Measurements from ENCODE around the gene ULK2. TPM values are rescaled to one million over a fixed set of nuclear protein-coding genes. Genes with fewer than 3 reads are reported as not detected.

ULK2 gene
- total RNA-seq, 2 donors from 2014 or later = 3.5 to 7.0 TPM

DNA sequence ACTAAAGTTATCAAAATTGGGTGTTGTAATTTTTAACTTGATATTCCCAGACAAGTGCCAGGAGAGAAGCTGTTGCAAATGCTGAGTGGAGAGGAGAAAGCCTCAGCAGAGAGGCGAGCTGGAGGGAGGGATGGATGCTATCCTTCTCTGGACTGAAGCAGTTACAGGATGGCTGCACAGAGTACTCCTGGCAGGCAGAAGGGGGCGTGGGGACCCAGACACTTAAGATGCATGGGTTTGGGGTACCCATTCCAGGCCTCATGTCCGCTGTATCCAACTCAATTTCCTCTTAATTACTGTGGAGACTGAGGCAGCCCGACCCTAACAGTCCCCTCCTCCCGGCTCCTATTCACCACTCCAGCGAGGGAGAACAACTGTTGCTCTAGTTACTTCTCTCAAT is 94.2 kb downstream of the ULK2 start:
- TF ChIP-seq, protein P1, sequence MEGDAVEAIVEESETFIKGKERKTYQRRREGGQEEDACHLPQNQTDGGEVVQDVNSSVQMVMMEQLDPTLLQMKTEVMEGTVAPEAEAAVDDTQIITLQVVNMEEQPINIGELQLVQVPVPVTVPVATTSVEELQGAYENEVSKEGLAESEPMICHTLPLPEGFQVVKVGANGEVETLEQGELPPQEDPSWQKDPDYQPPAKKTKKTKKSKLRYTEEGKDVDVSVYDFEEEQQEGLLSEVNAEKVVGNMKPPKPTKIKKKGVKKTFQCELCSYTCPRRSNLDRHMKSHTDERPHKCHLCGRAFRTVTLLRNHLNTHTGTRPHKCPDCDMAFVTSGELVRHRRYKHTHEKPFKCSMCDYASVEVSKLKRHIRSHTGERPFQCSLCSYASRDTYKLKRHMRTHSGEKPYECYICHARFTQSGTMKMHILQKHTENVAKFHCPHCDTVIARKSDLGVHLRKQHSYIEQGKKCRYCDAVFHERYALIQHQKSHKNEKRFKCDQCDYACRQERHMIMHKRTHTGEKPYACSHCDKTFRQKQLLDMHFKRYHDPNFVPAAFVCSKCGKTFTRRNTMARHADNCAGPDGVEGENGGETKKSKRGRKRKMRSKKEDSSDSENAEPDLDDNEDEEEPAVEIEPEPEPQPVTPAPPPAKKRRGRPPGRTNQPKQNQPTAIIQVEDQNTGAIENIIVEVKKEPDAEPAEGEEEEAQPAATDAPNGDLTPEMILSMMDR (IDR thresholded peaks at IDR 0.05) = no peak
- Histone ChIP-seq H3K9ac (ENCODE audit: low read depth in 2 of 2, low read length in 2 of 2) (no peak overlapping the region), H3K4me1 (no peaks in the 10 kb centered on the region), H3K27ac (no peak overlapping the region), H3K36me3 (no peaks in the 10 kb centered on the region), H3K4me3 (no peak overlapping the region), H3K27me3 (no peaks in the 10 kb centered on the region), H3K9me3 (no peaks in the 10 kb centered on the region)
- intact Hi-C loops (cut with DNase I) = no loop called here
- no peak for DNase-seq

DNA sequence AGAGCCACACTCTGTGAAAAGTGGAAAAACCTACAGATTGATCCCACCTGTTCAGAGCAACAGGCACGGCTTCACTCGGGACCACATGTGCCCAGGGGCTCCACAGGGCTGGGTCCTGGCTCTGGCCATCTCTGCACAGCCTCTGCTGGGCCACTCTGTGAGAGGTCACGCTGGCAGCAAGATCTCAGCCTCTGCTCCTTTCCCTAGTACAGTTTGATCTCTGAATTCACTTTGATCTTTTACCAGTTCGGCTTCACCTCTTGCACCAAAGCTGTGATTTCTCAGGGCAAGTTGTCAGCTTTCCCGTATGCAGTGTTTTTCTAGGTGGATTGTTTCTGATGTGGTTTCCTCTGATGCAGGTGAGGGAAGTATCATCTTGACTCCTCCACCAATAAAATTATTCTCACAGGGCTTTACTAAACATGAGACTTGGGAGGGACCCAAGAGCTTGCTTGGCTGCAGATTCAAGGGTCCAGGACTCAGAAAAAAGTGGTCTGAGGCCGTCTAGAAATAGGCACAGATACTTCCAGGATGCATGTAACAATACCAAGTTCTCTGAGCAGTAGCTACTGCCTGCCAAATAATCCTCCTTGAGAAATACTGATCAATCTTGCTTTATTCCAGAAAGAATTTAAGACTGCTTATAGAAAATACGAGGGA is 95.6 kb downstream of the ULK2 start:
- no peak overlapping the region for H3K9ac ChIP-seq (ENCODE audit: low read depth in 2 of 2, low read length in 2 of 2)
- no peak for DNase-seq
- H3K4me1 ChIP-seq = no peaks in the 10 kb centered on the region
- no peaks in the 10 kb centered on the region for H3K27me3 ChIP-seq
- TF ChIP-seq, protein P1 (IDR thresholded peaks at IDR 0.05) = no peak
- H3K9me3 ChIP-seq = no peaks in the 10 kb centered on the region
- H3K27ac ChIP-seq = no peak overlapping the region
- no peak overlapping the region for H3K4me3 ChIP-seq
- no peaks in the 10 kb centered on the region for H3K36me3 ChIP-seq
- intact Hi-C loops (cut with DNase I) = no loop called here

DNA sequence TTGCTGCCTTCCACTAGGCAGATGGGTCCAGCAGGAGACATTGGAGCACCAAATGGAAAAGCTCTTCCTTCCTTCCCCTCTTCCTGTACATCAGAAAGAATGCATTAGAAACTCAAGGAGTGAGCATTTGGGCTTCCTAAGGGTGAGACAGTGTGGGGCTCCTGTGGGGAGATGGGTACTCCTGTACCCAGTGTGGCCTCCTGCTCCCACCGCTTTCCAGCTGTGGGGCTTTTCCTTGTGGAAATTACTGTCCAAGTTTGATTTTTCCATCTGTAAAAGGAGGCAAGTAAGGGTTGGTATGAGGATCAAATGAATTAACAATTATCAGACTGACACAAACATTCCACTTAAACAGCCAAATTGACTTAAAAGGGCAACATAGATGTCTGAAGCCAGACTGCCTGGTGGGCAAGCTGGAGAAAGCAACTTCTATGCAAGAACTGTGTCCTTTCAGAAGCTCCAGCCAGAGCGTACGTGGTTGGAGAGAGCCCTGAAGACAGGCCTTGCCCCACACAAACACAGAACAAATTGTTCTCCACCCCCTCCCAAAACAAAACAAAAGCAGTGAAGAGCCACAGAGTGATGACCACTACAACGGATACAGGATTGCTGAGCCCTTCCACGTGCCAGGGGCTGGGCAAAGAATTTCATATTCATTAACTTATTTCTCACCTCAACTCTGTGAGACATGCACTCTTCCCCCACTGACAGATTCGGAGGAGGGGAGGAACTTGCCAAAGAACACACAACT is 96.6 kb downstream of the ULK2 start:
- intact Hi-C loops (cut with DNase I) = no loop called here
- H3K9ac ChIP-seq (ENCODE audit: low read depth in 2 of 2, low read length in 2 of 2) = no peak overlapping the region
- TF ChIP-seq, protein P1 (IDR thresholded peaks at IDR 0.05) = no peak
- no peaks in the 10 kb centered on the region for H3K36me3 ChIP-seq
- no peak for DNase-seq
- H3K4me3 ChIP-seq = no peak overlapping the region
- no peaks in the 10 kb centered on the region for H3K27me3 ChIP-seq
- no peak overlapping the region for H3K27ac ChIP-seq
- H3K4me1 ChIP-seq = no peaks in the 10 kb centered on the region
- no peaks in the 10 kb centered on the region for H3K9me3 ChIP-seq

DNA sequence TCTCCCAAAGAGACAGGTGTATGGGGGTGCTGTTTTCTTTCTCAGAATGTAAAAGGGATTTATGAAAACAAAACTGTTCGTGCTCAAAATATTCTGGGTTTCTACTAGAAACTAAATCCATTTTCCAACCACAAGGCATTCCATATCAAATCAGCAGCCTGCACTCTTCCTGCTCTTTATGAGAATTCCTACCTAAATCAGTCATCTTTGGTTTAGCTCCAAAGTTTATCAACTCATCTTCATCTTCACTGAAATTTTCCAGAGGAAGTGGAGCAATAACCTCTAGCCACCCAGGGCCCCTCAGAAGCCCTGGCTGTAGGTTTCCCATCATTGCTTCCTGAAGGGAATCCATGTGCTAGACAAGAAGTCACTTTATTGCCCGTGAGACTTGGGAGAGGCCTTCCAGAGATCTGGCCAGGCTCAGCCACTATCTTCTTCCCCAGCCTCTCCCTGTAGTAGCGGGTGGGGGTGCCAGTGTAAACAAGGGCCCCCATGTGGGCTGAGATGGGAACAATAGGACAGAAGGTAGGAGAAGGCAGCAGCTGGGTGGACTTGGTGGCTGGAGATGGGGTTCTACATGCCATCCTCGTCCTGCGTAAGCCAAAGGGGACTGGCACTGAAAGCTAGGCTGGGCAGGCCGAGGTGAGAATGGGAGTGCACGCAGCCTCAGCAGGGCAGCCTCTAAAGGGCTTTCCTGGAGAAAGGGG is 97.6 kb downstream of the ULK2 start:
- H3K4me3 ChIP-seq = no peak overlapping the region
- H3K36me3 ChIP-seq = no peaks in the 10 kb centered on the region
- TF ChIP-seq, protein P1 (IDR thresholded peaks at IDR 0.05) = no peak
- no peak overlapping the region for H3K27ac ChIP-seq
- H3K4me1 ChIP-seq = no peaks in the 10 kb centered on the region
- H3K27me3 ChIP-seq = no peaks in the 10 kb centered on the region
- intact Hi-C loops (cut with DNase I) = loop anchor here (10.0 kb wide), 1 partner anchor 405 kb away; the partner anchor contains the start of gene B9D1
- H3K9ac ChIP-seq (ENCODE audit: low read depth in 2 of 2, low read length in 2 of 2) = no peak overlapping the region
- no peak for DNase-seq
- H3K9me3 ChIP-seq = no peaks in the 10 kb centered on the region

DNA sequence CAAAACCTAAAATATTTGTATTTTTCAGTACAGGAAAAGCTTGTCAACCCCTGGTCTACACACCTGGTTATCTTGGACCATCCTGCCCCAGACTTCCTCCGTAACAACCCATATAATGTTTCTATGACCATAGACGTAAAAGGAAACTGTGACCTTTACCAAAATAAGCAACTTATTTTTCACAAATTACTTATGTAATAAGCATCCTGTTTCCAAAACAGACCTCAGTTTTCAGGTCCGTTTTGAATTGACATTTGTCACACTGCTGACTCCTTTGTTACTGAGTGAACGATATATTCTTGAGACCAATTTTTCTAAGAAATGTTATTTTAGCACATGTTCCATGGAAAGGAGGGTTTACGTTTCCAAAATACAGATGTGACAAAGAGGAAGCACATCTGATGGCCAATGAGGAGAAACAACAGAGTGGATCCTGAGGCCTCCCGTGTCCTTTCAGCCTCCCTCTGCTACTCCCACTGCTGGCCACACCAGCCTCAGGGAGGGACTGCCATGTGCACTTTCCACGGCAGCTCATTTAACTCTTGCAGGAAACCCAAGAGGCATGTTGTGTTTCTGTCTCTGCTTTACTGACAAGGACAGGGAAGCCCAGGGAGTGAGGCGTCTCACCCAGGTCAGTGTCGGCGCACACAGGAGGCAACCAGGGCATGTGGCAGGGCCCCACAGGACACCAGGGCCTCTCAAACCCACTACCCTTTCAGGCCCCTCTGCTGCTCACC is 99.5 kb downstream of the ULK2 start:
- H3K4me1 ChIP-seq = no peaks in the 10 kb centered on the region
- H3K4me3 ChIP-seq = no peak overlapping the region
- H3K9ac ChIP-seq (ENCODE audit: low read depth in 2 of 2, low read length in 2 of 2) = no peak overlapping the region
- DNase-seq = no peak
- no peak overlapping the region for H3K27ac ChIP-seq
- H3K9me3 ChIP-seq = no peaks in the 10 kb centered on the region
- intact Hi-C loops (cut with DNase I) = loop anchor here (10.0 kb wide), 1 partner anchor 403 kb away; the partner anchor contains the start of gene B9D1
- no peaks in the 10 kb centered on the region for H3K36me3 ChIP-seq
- no peaks in the 10 kb centered on the region for H3K27me3 ChIP-seq
- TF ChIP-seq, protein P1 (IDR thresholded peaks at IDR 0.05) = no peak

Data from colonic mucosa (tissue), 4 donors.